K562 (cell line): Measurements from ENCODE around the gene PRKAG2. TPM values are rescaled to one million over a fixed set of nuclear protein-coding genes. Genes with fewer than 3 reads are reported as not detected.

Source experiments
- ATAC-seq: fragments of 200-7000 bp; cut with Tn5 transposase; 3 replicates; pipeline ENCODE4 v1.9.1; 2020; ENCODE audit warnings: moderate library complexity
- BruUV-seq: library from RNA; stranded (reverse); fragments of 400-500 nt; replicated peaks from 2 replicates; lab custom pipeline; 2021; lab: Mats Ljungman, UMichigan
- CTCF ChIA-PET: fragments of 300-600 bp; formaldehyde crosslinking; extraction: SDS; loops from one replicate; lab custom pipeline; 2021; ENCODE audit warnings: low intra/inter-chr PET ratio; lab: Yijun Ruan, JAX
- POLR2A ChIA-PET: fragments of 300-600, 350-650 bp; sonication (Branson Sonifier 250); formaldehyde crosslinking; extraction: SDS; loops from one replicate; lab custom pipeline; 2021; ENCODE audit warnings: antibody characterized with exemption, inconsistent platforms; lab: Yijun Ruan, JAX
- DNase-seq, 4 experiments: peaks; one replicate each; pipeline versions ENCODE4 v3.0.0 to v3.0.0-alpha.2; 2011 to 2018; ENCODE audit warnings: low spot score in 3 of 4, mixed read lengths in 3 of 4; ENCODE audit errors: extremely low read depth in 1 of 4
- FAIRE-seq: peaks from 2 replicates; lab custom pipeline; 2011; peaks lifted over from hg19 to GRCh38; lab: Jason Lieb, UNC
- H2AFZ ChIP-seq: 2 replicates; pipeline ENCODE4 v1.6.0; 2011; ENCODE audit warnings: low read depth, low read length, control low read depth, inconsistent platforms
- H3K27ac ChIP-seq: fragments of 200-600 bp; 3 replicates; pipeline ENCODE4 v1.8.0; 2011; ENCODE audit warnings: low read depth, mild to moderate bottlenecking, control low read depth, inconsistent platforms, low read length, moderate library complexity, mixed read lengths; ENCODE audit errors: extremely low read depth
- H3K27me3 ChIP-seq, 2 experiments: fragments of 300-600 bp in 1 of 2; 2 replicates in 1 of 2; 3 replicates in 1 of 2; pipeline versions ENCODE4 v1.6.0 to v1.8.0; 2011; ENCODE audit warnings: inconsistent platforms in 2 of 2, low read length in 2 of 2, mild to moderate bottlenecking in 1 of 2, mixed read lengths in 1 of 2, moderate library complexity in 1 of 2; ENCODE audit not compliant: control insufficient read depth in 2 of 2, insufficient read depth in 2 of 2
- H3K36me3 ChIP-seq: fragments of 300-600 bp; 3 replicates; pipeline ENCODE4 v1.8.0; 2011; ENCODE audit warnings: mild to moderate bottlenecking, low read length, inconsistent platforms; ENCODE audit not compliant: control insufficient read depth, insufficient read depth
- H3K4me1 ChIP-seq, 2 experiments: fragments of 200-600 bp in 1 of 2; replicated peaks in 1 of 2; 2 replicates in 1 of 2; 3 replicates in 1 of 2; pipeline versions ENCODE4 v1.5.1 to v1.8.0; 2011; ENCODE audit warnings: inconsistent platforms in 2 of 2, low read length in 2 of 2, mild to moderate bottlenecking in 1 of 2, mixed read lengths in 1 of 2, moderate library complexity in 1 of 2; ENCODE audit not compliant: control insufficient read depth in 2 of 2, insufficient read depth in 2 of 2
- H3K4me2 ChIP-seq: 2 replicates; pipeline ENCODE4 v1.6.1; 2011; ENCODE audit warnings: low read length, control low read depth, inconsistent platforms, mixed read lengths; ENCODE audit not compliant: insufficient read depth
- H3K4me3 ChIP-seq: fragments of 200-600 bp; sonication (generic), shearing (Covaris generic); 2 replicates; pipeline ENCODE4 v1.5.1; 2016; ENCODE audit warnings: control low read depth, inconsistent platforms
- H3K79me2 ChIP-seq: fragments of 200-600 bp; 3 replicates; pipeline ENCODE4 v1.8.0; 2011; ENCODE audit warnings: low read length, inconsistent platforms; ENCODE audit not compliant: control insufficient read depth, insufficient read depth
- H3K9ac ChIP-seq, 2 experiments: 2 replicates each; pipeline versions ENCODE4 v1.6.0 to v1.6.1; 2011; ENCODE audit warnings: low read depth in 2 of 2, low read length in 2 of 2, control low read depth in 1 of 2, inconsistent platforms in 1 of 2, mild to moderate bottlenecking in 1 of 2, mixed read lengths in 1 of 2; ENCODE audit not compliant: insufficient read depth in 1 of 2
- H3K9me1 ChIP-seq: one replicate; pipeline ENCODE4 v1.6.0; 2011; ENCODE audit warnings: inconsistent platforms, mild to moderate bottlenecking, low read length, moderate library complexity; ENCODE audit not compliant: control insufficient read depth, insufficient read depth
- H3K9me3 ChIP-seq: replicated peaks from 2 replicates; pipeline ENCODE4 v1.5.1; 2011; ENCODE audit warnings: low read depth, low read length, inconsistent platforms; ENCODE audit not compliant: control insufficient read depth, insufficient read depth
- H4K20me1 ChIP-seq: replicated peaks from 2 replicates; pipeline ENCODE4 v1.6.1; 2011; ENCODE audit warnings: low read length, inconsistent platforms, mixed read lengths; ENCODE audit not compliant: control insufficient read depth, insufficient read depth
- HBP1 ChIP-seq: fragments of 450-650 bp; formaldehyde crosslinking; IDR thresholded peaks from 2 replicates; pipeline ENCODE4 v1.4.0; 2022; ENCODE audit warnings: missing genetic modification characterization
- MAZ ChIP-seq, 2 experiments: fragments of 450-650 bp in 1 of 2; sonication (generic) in 1 of 2; formaldehyde crosslinking; IDR thresholded peaks in 1 of 2; conservative IDR thresholded peaks in 1 of 2; 2 replicates each; pipeline versions ENCODE4 v1.4.0 to v1.5.0; 2020; ENCODE audit warnings: mild to moderate bottlenecking in 1 of 2, missing genetic modification reagents in 1 of 2
- POLR2A ChIP-seq: fragments of 450-650 bp; conservative IDR thresholded peaks from 2 replicates; pipeline ENCODE4 v1.6.1; 2016
- SMARCE1 ChIP-seq: fragments of 450-650 bp; IDR thresholded peaks from 2 replicates; pipeline ENCODE4 v1.7.1; 2016; ENCODE audit warnings: mild to moderate bottlenecking
- TEAD1 ChIP-seq, 2 experiments: fragments of 450-650 bp in 1 of 2; sonication (generic) in 1 of 2; formaldehyde crosslinking; IDR thresholded peaks; 2 replicates each; pipeline versions ENCODE4 v1.4.0 to v1.8.0; 2020 to 2022; ENCODE audit warnings: mild to moderate bottlenecking in 2 of 2, missing genetic modification reagents in 1 of 2
- ZBTB1 ChIP-seq: sonication (generic); formaldehyde crosslinking; IDR thresholded peaks from 2 replicates; pipeline ENCODE4 v1.8.1; 2023; ENCODE audit warnings: missing genetic modification reagents, low read depth, mild to moderate bottlenecking, borderline replicate concordance
- ZZZ3 ChIP-seq: fragments of 450-650 bp; IDR thresholded peaks from 2 replicates; pipeline ENCODE4 v1.6.1; 2016; ENCODE audit warnings: antibody characterized with exemption, mild to moderate bottlenecking, moderate library complexity
- WGBS: fragments of 100-300 bp; shearing (Covaris generic); methylation state at CpG from one replicate; pipeline ENCODE4 v1.1.6; 2016; ENCODE audit warnings: low coverage, mixed read lengths; ENCODE audit not compliant: insufficient coverage; ENCODE audit errors: missing lambda C conversion rate; 5-methylcytosine and 5-hydroxymethylcytosine counted together
- in situ Hi-C: fragments of 300-500 bp; cut with MboI; formaldehyde crosslinking; loops from 4 replicates; pipeline ENCODE4 v1.15.0; 2018; ENCODE audit warnings: inconsistent platforms, mixed read lengths
- intact Hi-C: fragments of 100-400 bp; cut with micrococcal nuclease; formaldehyde crosslinking; loops from 2 replicates; pipeline ENCODE4 v1.14.2; 2022
- polyA plus RNA-seq, 8 experiments: library from polyadenylated mRNA; depleted of rRNA in 4 of 8; stranded (reverse) in 5 of 8; unstranded in 3 of 8; fragments of >200 nt; fragmentation: Nextera tagmentation in 2 of 8; fragmentation: Illumina TruSeq in 1 of 8; extraction: Ambion mirVana in 2 of 8; extraction: Trizol in 1 of 8; gene quantifications; 2 replicates each; pipeline versions ENCODE4 v1.2.1 to v1.2.3, GENCODE V29; 2011 to 2014; ENCODE audit warnings: inconsistent platforms in 1 of 8, missing spikeins in 1 of 8
- total RNA-seq, 7 experiments: library from RNA; depleted of rRNA in 6 of 7; stranded (reverse); fragments of >200 nt in 6 of 7; fragmentation: Illumina TruSeq in 2 of 7; extraction: Trizol in 2 of 7; gene quantifications; 2 replicates each; pipeline versions ENCODE4 v1.2.1 to v1.2.3, GENCODE V29; 2011 to 2021; ENCODE audit warnings: low replicate concordance in 1 of 7
- TF ChIP-seq, protein P1 (sequence below): fragments of 250-450 bp; sonication (Bioruptor Pico); IDR thresholded peaks from 2 replicates; pipeline ENCODE4 v1.8.0; 2021; ENCODE audit warnings: mild to moderate bottlenecking, moderate library complexity

The PRKAG2 gene
- total and polyA plus RNA-seq, 9 of the 15 experiments (the other 6 are each of a cell fraction or from before 2014, with no cell fraction given): 0.99 to 5.6 (median 3.3) TPM

DNA sequence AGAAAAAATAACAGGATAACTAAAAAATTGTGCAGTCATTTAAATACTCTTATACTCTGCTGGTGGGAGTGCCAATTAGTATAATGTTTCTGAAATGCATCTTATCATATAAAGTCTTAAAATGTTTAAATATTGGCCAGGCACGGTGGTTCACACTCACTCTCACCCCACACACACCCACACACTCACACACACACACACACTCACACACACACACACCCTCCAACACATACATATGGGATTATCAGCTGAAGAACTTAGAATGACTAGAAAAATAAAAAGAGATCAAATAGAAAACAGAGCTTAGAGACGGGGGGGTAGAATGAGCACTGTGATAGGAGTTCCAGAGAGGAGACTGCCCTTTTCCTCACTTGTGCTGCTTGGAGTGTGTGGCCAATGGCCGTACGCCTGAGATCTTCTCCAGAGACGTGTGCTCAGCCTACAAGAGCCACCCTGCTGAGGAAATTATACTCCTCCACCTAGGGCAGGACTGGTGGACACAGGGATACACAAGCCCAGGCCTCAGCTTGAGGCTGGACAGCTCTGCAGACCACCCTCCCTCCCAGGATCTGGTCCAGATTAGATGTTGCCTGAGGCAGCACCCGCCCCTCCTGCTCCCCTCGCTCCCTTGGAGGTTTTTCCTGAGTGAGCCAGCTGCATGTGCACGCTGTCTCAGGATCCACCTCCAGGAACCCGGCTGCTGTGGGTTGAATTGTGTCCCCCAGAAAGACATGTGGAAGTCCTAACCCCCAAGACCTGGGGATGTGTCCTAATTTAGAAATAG lies 26.5 kb upstream of the PRKAG2 start:
- H3K4me1 ChIP-seq: no peaks in the 10 kb centered on the region
- peaks cover 41 to 66% of the 10 kb centered on the region in 2 experiments for H3K27me3 ChIP-seq
- no peak for FAIRE-seq
- ATAC-seq: peak; percentile 43; the same call in 2 of the 3 replicates
- no peaks in the 10 kb centered on the region for H3K9me3 ChIP-seq
- no peaks in the 10 kb centered on the region for H3K79me2 ChIP-seq
- TF ChIP-seq, protein P1, sequence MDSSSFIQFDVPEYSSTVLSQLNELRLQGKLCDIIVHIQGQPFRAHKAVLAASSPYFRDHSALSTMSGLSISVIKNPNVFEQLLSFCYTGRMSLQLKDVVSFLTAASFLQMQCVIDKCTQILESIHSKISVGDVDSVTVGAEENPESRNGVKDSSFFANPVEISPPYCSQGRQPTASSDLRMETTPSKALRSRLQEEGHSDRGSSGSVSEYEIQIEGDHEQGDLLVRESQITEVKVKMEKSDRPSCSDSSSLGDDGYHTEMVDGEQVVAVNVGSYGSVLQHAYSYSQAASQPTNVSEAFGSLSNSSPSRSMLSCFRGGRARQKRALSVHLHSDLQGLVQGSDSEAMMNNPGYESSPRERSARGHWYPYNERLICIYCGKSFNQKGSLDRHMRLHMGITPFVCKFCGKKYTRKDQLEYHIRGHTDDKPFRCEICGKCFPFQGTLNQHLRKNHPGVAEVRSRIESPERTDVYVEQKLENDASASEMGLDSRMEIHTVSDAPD (CRISPR knock-in tag): no peak
- TF ChIP-seq SMARCE1 (no peak), POLR2A (no peak), TEAD1 (CRISPR knock-in tag; IDR thresholded peaks at IDR 0.05) (no peak), MAZ (CRISPR knock-in tag; conservative IDR thresholded peaks at IDR 0.05 in 1 of 2, IDR thresholded peaks at IDR 0.05 in 1 of 2) (no peak), ZBTB1 (CRISPR knock-in tag) (no peak), ZZZ3 (no peak), HBP1 (CRISPR knock-in tag) (no peak)
- H3K9me1 ChIP-seq: no peaks in the 10 kb centered on the region
- H3K27ac ChIP-seq: no peak overlapping the region
- no peaks in the 10 kb centered on the region for H4K20me1 ChIP-seq
- H3K36me3 ChIP-seq: no peaks in the 10 kb centered on the region
- in situ Hi-C loops: no loop called here
- intact Hi-C loops: no loop called here
- H3K9ac ChIP-seq: no peak overlapping the region
- ChIA-PET POLR2A (interaction anchor here (0.6 kb wide), 1 partner anchor 19 kb away, joined by 3 read pairs; no protein-coding TSS in a partner anchor), CTCF (no interaction called here)
- 3% methylated on average over 9 of the region's 9 CpGs for WGBS
- H3K4me2 ChIP-seq: no peak overlapping the region
- no peak for DNase-seq
- BruUV-seq: no TSS peak
- H2AFZ ChIP-seq: no peak overlapping the region
- no peak overlapping the region for H3K4me3 ChIP-seq
